Memory B cell (primary cell): ENCODE results near the gene POT1.

Source experiments
- ATAC-seq: fragments of 150-1000 bp; cut with Tn5 transposase; 2 replicates; pipeline ENCODE4 v1.10.0; 2021; ENCODE audit warnings: low read depth, mild to moderate bottlenecking, moderate library complexity
- DNase-seq, 2 donors: peaks; one replicate each; pipeline ENCODE4 v3.0.0; 2022; ENCODE audit warnings: low spot score in 2 of 2
- H3K27ac Mint-ChIP-seq: one replicate; pipeline ENCODE4 v1.8.0; 2022; ENCODE audit warnings: mild to moderate bottlenecking, moderate library complexity, mixed read lengths
- H3K27me3 Mint-ChIP-seq: one replicate; pipeline ENCODE4 v1.8.0; 2022; ENCODE audit warnings: mixed read lengths
- H3K36me3 Mint-ChIP-seq: one replicate; pipeline ENCODE4 v1.8.0; 2022; ENCODE audit warnings: mild to moderate bottlenecking, mixed read lengths
- H3K4me1 Mint-ChIP-seq: one replicate; pipeline ENCODE4 v1.8.0; 2022; ENCODE audit warnings: mixed read lengths
- H3K4me3 Mint-ChIP-seq: one replicate; pipeline ENCODE4 v1.8.0; 2022; ENCODE audit warnings: mild to moderate bottlenecking, moderate library complexity, mixed read lengths
- H3K9me3 Mint-ChIP-seq: one replicate; pipeline ENCODE4 v1.8.0; 2022; ENCODE audit warnings: mixed read lengths

The POT1 gene

GRCh38 chr7:124783271-124783670, 146.4 kb downstream of the POT1 start:
- no peak overlapping the region for H3K4me3 Mint-ChIP-seq
- DNase-seq, result no peak
- H3K4me1 Mint-ChIP-seq, result no peaks in the 10 kb centered on the region
- H3K36me3 Mint-ChIP-seq, result no peaks in the 10 kb centered on the region
- no peaks in the 10 kb centered on the region for H3K9me3 Mint-ChIP-seq
- peaks cover 3% of the 10 kb centered on the region for H3K27me3 Mint-ChIP-seq
- no peak overlapping the region for H3K27ac Mint-ChIP-seq
- no peak for ATAC-seq

- Mint-ChIP-seq H3K27ac (no peak overlapping the region), H3K9me3 (no peaks in the 10 kb centered on the region), H3K4me1 (no peaks in the 10 kb centered on the region), H3K36me3 (no peaks in the 10 kb centered on the region), H3K27me3 (peaks cover 4% of the 10 kb centered on the region), H3K4me3 (no peak overlapping the region)
- DNase-seq (no peak), ATAC-seq (no peak)
Measured at GRCh38 chr7:124781907-124782734, 147.5 kb downstream of the POT1 start.

GRCh38 chr7:124781418-124781817, 148.2 kb downstream of the POT1 start:
- no peak overlapping the region for H3K27ac Mint-ChIP-seq
- no peak for DNase-seq
- no peak for ATAC-seq
- no peaks in the 10 kb centered on the region for H3K4me1 Mint-ChIP-seq
- peaks cover 4% of the 10 kb centered on the region for H3K27me3 Mint-ChIP-seq
- no peaks in the 10 kb centered on the region for H3K36me3 Mint-ChIP-seq
- H3K4me3 Mint-ChIP-seq, result no peak overlapping the region
- H3K9me3 Mint-ChIP-seq, result no peaks in the 10 kb centered on the region

- Mint-ChIP-seq H3K36me3 (no peaks in the 10 kb centered on the region), H3K4me3 (no peak overlapping the region), H3K9me3 (no peaks in the 10 kb centered on the region), H3K27me3 (peaks cover 4% of the 10 kb centered on the region), H3K27ac (no peak overlapping the region), H3K4me1 (no peaks in the 10 kb centered on the region)
- DNase-seq (no peak), ATAC-seq (no peak)
Measured at GRCh38 chr7:124780608-124781007, 149.0 kb downstream of the POT1 start.

GRCh38 chr7:124780056-124780455, 149.6 kb downstream of the POT1 start:
- Mint-ChIP-seq H3K4me3 (no peak overlapping the region), H3K9me3 (no peaks in the 10 kb centered on the region), H3K27ac (no peak overlapping the region), H3K27me3 (peaks cover 4% of the 10 kb centered on the region), H3K4me1 (no peaks in the 10 kb centered on the region), H3K36me3 (no peaks in the 10 kb centered on the region)
- DNase-seq (no peak), ATAC-seq (no peak)

- Mint-ChIP-seq H3K36me3 (no peaks in the 10 kb centered on the region), H3K4me3 (no peak overlapping the region), H3K9me3 (no peaks in the 10 kb centered on the region), H3K4me1 (no peaks in the 10 kb centered on the region), H3K27me3 (peaks cover 4% of the 10 kb centered on the region), H3K27ac (no peak overlapping the region)
- DNase-seq, result no peak
- no peak for ATAC-seq
Measured at GRCh38 chr7:124779620-124780019, 150.0 kb downstream of the POT1 start.

GRCh38 chr7:124779194-124779593, 150.4 kb downstream of the POT1 start:
- no peaks in the 10 kb centered on the region for H3K36me3 Mint-ChIP-seq
- ATAC-seq (no peak), DNase-seq (no peak)
- no peak overlapping the region for H3K4me3 Mint-ChIP-seq
- no peak overlapping the region for H3K27ac Mint-ChIP-seq
- peaks cover 4% of the 10 kb centered on the region for H3K27me3 Mint-ChIP-seq
- no peaks in the 10 kb centered on the region for H3K4me1 Mint-ChIP-seq
- H3K9me3 Mint-ChIP-seq, result no peaks in the 10 kb centered on the region

GRCh38 chr7:124777268-124777667, 152.4 kb downstream of the POT1 start:
- Mint-ChIP-seq H3K27ac (no peak overlapping the region), H3K36me3 (no peaks in the 10 kb centered on the region), H3K27me3 (peaks cover 4% of the 10 kb centered on the region), H3K9me3 (no peaks in the 10 kb centered on the region), H3K4me1 (no peaks in the 10 kb centered on the region), H3K4me3 (no peak overlapping the region)
- DNase-seq (no peak), ATAC-seq (no peak)

- H3K4me1 Mint-ChIP-seq, result no peaks in the 10 kb centered on the region
- ATAC-seq (no peak), DNase-seq (no peak)
- peaks cover 4% of the 10 kb centered on the region for H3K27me3 Mint-ChIP-seq
- H3K27ac Mint-ChIP-seq, result no peak overlapping the region
- H3K36me3 Mint-ChIP-seq, result no peaks in the 10 kb centered on the region
- H3K9me3 Mint-ChIP-seq, result no peaks in the 10 kb centered on the region
- H3K4me3 Mint-ChIP-seq, result no peak overlapping the region
Measured at GRCh38 chr7:124776153-124776552, 153.5 kb downstream of the POT1 start.

GRCh38 chr7:124775422-124775821, 154.2 kb downstream of the POT1 start:
- no peaks in the 10 kb centered on the region for H3K4me1 Mint-ChIP-seq
- no peak overlapping the region for H3K27ac Mint-ChIP-seq
- H3K36me3 Mint-ChIP-seq, result no peaks in the 10 kb centered on the region
- ATAC-seq (no peak), DNase-seq (no peak)
- H3K27me3 Mint-ChIP-seq, result peaks cover 4% of the 10 kb centered on the region
- H3K4me3 Mint-ChIP-seq, result no peak overlapping the region
- H3K9me3 Mint-ChIP-seq, result no peaks in the 10 kb centered on the region

GRCh38 chr7:124773938-124774337, 155.7 kb downstream of the POT1 start:
- no peaks in the 10 kb centered on the region for H3K36me3 Mint-ChIP-seq
- H3K4me1 Mint-ChIP-seq, result no peaks in the 10 kb centered on the region
- no peak overlapping the region for H3K4me3 Mint-ChIP-seq

GRCh38 chr7:124773339-124773738, 156.3 kb downstream of the POT1 start:
- DNase-seq (no peak), ATAC-seq (no peak)
- Mint-ChIP-seq H3K27ac (no peak overlapping the region), H3K9me3 (no peaks in the 10 kb centered on the region), H3K4me1 (no peaks in the 10 kb centered on the region), H3K27me3 (peaks cover 4% of the 10 kb centered on the region), H3K36me3 (no peaks in the 10 kb centered on the region), H3K4me3 (no peak overlapping the region)

More at GRCh38 chr7:124773938-124774337, 155.7 kb downstream of the POT1 start:
- ATAC-seq (no peak), DNase-seq (no peak)
- Mint-ChIP-seq H3K9me3 (no peaks in the 10 kb centered on the region), H3K27ac (no peak overlapping the region), H3K27me3 (peaks cover 4% of the 10 kb centered on the region)
